ENCODE data around the gene C3orf52. TPM values are rescaled to one million over a fixed set of nuclear protein-coding genes. Genes with fewer than 3 reads are reported as not detected.
"Not testable (repeated sequence)": the region's sequence is repeated elsewhere in the genome, so short reads cannot be mapped to it uniquely, and the experiment has no call there.

Gene C3orf52
- 10 to 100 TPM; 32.0 to 62.9 (median 45.9) TPM for total RNA-seq

DNA sequence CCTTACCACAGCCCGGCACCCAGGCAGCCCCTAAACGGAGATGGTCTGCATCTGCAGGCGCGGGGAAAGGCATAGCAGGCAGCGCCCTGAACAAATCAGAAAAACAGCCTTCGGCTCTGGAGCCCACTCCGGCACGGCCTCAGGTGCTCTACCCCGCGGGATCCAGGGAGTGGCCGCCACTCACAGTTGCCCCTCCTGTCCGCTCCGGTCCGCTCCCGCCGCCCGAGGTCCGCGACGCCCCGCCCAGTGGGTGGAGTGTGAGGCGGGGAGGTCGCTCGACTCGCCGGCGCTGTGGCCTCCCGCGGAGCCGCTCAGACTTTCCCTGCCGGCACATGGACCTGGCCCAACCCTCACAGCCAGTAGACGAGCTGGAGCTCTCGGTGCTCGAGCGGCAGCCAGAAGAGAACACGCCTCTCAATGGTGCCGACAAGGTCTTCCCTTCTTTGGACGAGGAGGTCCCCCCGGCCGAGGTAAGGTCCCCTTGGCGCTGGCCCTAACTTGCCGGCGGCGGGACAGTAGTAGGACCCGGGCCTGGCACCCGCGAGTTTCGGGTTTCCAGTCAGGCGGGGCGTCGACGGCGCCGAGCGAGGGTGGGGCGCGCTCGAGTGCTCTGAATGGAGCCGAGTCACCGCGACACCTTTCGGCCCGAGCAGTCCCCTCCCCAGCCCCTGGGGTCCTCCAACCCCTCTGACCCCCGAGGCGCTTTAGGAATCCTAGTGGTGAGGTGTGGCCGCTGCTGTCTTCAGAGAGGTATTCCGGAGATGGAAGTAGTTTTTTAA lies at the start of gene C3orf52:
C3orf52 (plus strand) TSS at position 314 of the 779 bp plus-strand sequence; CDS start at position 333, 19 bp downstream.
- DNase-seq, result peak; percentile 93 to 95
- 1 to 2% methylated on average over 13 to 20 of the region's 67 CpGs for WGBS, 2 donors
- intact Hi-C loops (cut with DNase I), result no loop called here
- Histone ChIP-seq H3K4me1 (peaks cover 31 to 60% of the 10 kb centered on the region in 2 donors), H3K27me3 (no peaks in the 10 kb centered on the region), H3K4me3 (replicated peaks in 1 of 3) (peak within 1 kb of the TSS; percentile 6 to 45 (median 43)), H3K9me3 (no peaks in the 10 kb centered on the region), H3K36me3 (no peaks in the 10 kb centered on the region), H3K27ac (peak within 1 kb of the TSS; percentile 65 to 93 (median 88))
- TF ChIP-seq POLR2A (IDR thresholded peaks at IDR 0.05) (peak in 1 of 2 donors; percentile 98), CTCF (IDR thresholded peaks at IDR 0.05) (peak in 1 of 6 experiments; percentile 20)

DNA sequence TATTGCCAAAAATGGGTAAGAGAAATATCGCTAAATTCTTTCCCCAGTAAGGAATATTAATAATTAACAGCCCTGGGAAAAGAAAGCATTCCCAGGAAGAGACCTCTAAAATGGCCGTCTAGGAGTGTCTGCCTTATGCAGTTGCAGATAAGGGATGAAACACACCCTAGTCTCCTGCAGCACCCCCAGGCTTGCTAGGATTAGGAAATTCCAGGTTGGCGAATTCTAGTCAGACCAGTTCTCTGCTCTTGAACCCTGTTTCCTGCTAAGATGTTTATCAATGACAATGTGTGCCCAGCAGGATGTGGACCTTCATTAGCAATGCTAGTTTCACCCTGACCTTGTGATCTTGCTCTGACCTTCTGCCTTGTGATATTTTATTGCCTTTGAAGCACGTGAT lies 49.0 kb upstream of the C3orf52 start:
- H3K9me3 ChIP-seq; H3K27ac ChIP-seq; H3K27me3 ChIP-seq; H3K36me3 ChIP-seq; H3K4me3 ChIP-seq (replicated peaks in 1 of 3); intact Hi-C loops (cut with DNase I); DNase-seq; H3K4me1 ChIP-seq: not testable (repeated sequence)
- 64 to 65% methylated on average over 4 of the region's 4 CpGs for WGBS, 2 donors

- intact Hi-C loops (cut with DNase I), result no loop called here
- H3K4me1 ChIP-seq, result peaks cover 0 to 6% of the 10 kb centered on the region in 2 donors
- no peak overlapping the region for H3K27ac ChIP-seq
- DNase-seq, result no peak
- H3K27me3 ChIP-seq, result no peaks in the 10 kb centered on the region
- no peaks in the 10 kb centered on the region for H3K9me3 ChIP-seq
- TF ChIP-seq POLR2A (IDR thresholded peaks at IDR 0.05), result no peak
- no peak for TF ChIP-seq CTCF (IDR thresholded peaks at IDR 0.05)
- 77 to 81% methylated on average over 3 of the region's 3 CpGs for WGBS, 2 donors
- H3K4me3 ChIP-seq (replicated peaks in 1 of 3), result no peak overlapping the region
- no peaks in the 10 kb centered on the region for H3K36me3 ChIP-seq
These were observed 47.3 kb upstream of the C3orf52 start for GRCh38 chr3:112038863-112039262.

DNA sequence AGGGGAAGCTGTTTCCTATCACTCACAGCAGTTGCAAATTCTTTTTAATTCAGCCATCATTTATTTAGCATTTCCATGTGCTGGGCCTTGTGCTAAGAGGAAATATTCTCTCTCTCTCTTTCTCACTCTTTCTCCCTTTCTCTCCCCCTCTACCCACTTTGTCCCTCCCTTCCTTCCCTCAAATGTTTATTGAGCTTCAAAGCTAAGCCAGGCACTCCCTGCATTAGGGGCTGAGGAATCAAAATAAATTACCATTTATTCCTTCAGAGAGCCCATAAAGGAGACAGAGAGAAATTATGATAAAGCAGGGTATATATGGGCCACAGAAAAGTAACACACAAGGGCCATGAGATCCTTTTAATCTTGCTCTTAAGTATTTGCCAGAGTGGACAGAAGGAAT lies 44.9 kb upstream of the C3orf52 start:
- Histone ChIP-seq H3K27me3 (no peaks in the 10 kb centered on the region), H3K36me3 (no peaks in the 10 kb centered on the region), H3K27ac (no peak overlapping the region), H3K4me1 (peaks cover 0 to 6% of the 10 kb centered on the region in 2 donors), H3K9me3 (no peaks in the 10 kb centered on the region), H3K4me3 (replicated peaks in 1 of 3) (no peak overlapping the region)
- DNase-seq, result no peak
- no peak for TF ChIP-seq POLR2A (IDR thresholded peaks at IDR 0.05)
- TF ChIP-seq CTCF (IDR thresholded peaks at IDR 0.05), result no peak
- intact Hi-C loops (cut with DNase I), result no loop called here

DNA sequence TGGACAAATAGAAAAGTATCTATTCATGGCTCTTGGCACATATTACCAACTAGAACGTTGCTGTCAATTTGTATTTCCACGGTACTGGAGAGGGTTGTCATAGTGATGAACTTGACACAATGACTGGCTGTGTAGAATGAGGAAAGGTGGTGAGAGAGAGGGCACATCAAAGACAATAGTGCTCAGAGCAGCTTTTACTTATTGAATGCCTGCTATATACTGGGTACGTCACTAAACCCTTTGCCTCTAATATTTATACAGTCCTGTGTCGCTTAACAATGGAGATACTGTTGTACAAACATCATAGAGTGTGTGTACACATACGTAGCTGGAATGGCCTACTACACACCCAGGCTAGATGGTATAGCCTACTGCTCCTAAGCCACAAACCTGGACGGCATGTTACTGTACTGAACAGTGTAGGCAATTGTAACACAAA lies 43.3 kb upstream of the C3orf52 start:
- TF ChIP-seq POLR2A (IDR thresholded peaks at IDR 0.05) (no peak), CTCF (IDR thresholded peaks at IDR 0.05) (no peak)
- intact Hi-C loops (cut with DNase I), result no loop called here
- no peak overlapping the region for H3K27ac ChIP-seq
- no peaks in the 10 kb centered on the region for H3K27me3 ChIP-seq
- H3K4me3 ChIP-seq (replicated peaks in 1 of 3), result no peak overlapping the region
- peaks cover 0 to 6% of the 10 kb centered on the region in 2 donors for H3K4me1 ChIP-seq
- 61 to 65% methylated on average over 6 of the region's 6 CpGs for WGBS, 2 donors
- H3K9me3 ChIP-seq, result no peaks in the 10 kb centered on the region
- H3K36me3 ChIP-seq, result no peaks in the 10 kb centered on the region
- DNase-seq, result no peak

Data from thyroid gland (tissue), 4 donors.